ENCODE measurements around the gene LIM2.

LIM2 gene

GRCh38 chr19:51338563-51339312, 49.0 kb downstream of the LIM2 start:
- DNase-seq, result peak; percentile 81

GRCh38 chr19:51337861-51338562, 49.8 kb downstream of the LIM2 start:
- DNase-seq, result no peak

GRCh38 chr19:51337141-51337860, 50.5 kb downstream of the LIM2 start:
- DNase-seq, result no peak

- no peak for DNase-seq
Measured at GRCh38 chr19:51333836-51334460, 53.8 kb downstream of the LIM2 start.

- DNase-seq, result no peak
Measured at GRCh38 chr19:51331716-51332115, 56.1 kb downstream of the LIM2 start.

GRCh38 chr19:51331193-51331592, 56.6 kb downstream of the LIM2 start:
- DNase-seq, result no peak

GRCh38 chr19:51330366-51330765, 57.4 kb downstream of the LIM2 start:
- no peak for DNase-seq

All from GOT3 (cell line).